ENCODE measurements around the gene PALLD.

- TF ChIP-seq CTCF (IDR thresholded peaks at IDR 0.05; ENCODE audit: low read depth, low read length) = no peak
- no peak for TF ChIP-seq MYC (IDR thresholded peaks at IDR 0.05; ENCODE audit: low read depth, low read length)
- no peak for TF ChIP-seq POLR2A (IDR thresholded peaks at IDR 0.05; ENCODE audit: extremely low read depth, insufficient read length)
- no peak for TF ChIP-seq MAX (IDR thresholded peaks at IDR 0.05; ENCODE audit: low read depth, low read length)
These were observed 314.4 kb downstream of the PALLD start for GRCh38 chr4:168811207-168811606.
